Body of pancreas (tissue), 4 donors: ENCODE results near the gene TMEM151B.

ENCODE experiments used
- CTCF ChIP-seq, 7 experiments: fragments of 450-650 bp in 4 of 7; fragments of 200-600 bp in 3 of 7; sonication (generic) in 3 of 7; IDR thresholded peaks; one replicate each; pipeline ENCODE4 v1.5.1; 2016 to 2019; ENCODE audit warnings: antibody characterized with exemption in 7 of 7
- POLR2A ChIP-seq, 3 donors: fragments of 450-650 bp; IDR thresholded peaks; one replicate each; pipeline ENCODE4 v1.6.1; 2016; ENCODE audit warnings: antibody characterized with exemption in 3 of 3, mild to moderate bottlenecking in 2 of 3

- TF ChIP-seq CTCF (IDR thresholded peaks at IDR 0.05), result no peak
- TF ChIP-seq POLR2A (IDR thresholded peaks at IDR 0.05), result no peak
These were observed 22.6 kb upstream of the TMEM151B start for GRCh38 chr6:44247338-44248302.
